Bronchus fibroblast of lung (primary cell): ENCODE results near the gene ARHGAP24. TPM values are rescaled to one million over a fixed set of nuclear protein-coding genes. Genes with fewer than 3 reads are reported as not detected.

Experiments
- total RNA-seq: library from RNA; depleted of rRNA; stranded (reverse); fragments of >200 nt; gene quantifications from 2 replicates; pipeline ENCODE4 v1.2.3, GENCODE V29; 2015

The ARHGAP24 gene
- 8.1 and 8.8 TPM in 2 replicates for total RNA-seq

GRCh38 chr4:85474818-85475630 lies at the start of gene ARHGAP24:
ARHGAP24 (plus strand) TSS chr4:85475150.

